HEK293 (cell line): ENCODE data around the gene TNFRSF4.

ENCODE experiments used
- CTCF ChIA-PET: fragments of 350-600 bp; formaldehyde crosslinking; extraction: SDS; loops from one replicate; lab custom pipeline; 2021; ENCODE audit warnings: antibody characterized with exemption; lab: Yijun Ruan, JAX
- POLR2A ChIA-PET: fragments of 300-600 bp; formaldehyde crosslinking; extraction: SDS; loops from one replicate; lab custom pipeline; 2020; ENCODE audit warnings: antibody characterized with exemption, inconsistent platforms; lab: Yijun Ruan, JAX
- H3K27ac ChIP-seq: fragments of 200-500 bp; sonication (Bioruptor generic); 2 replicates; pipeline ENCODE4 v1.5.1; 2014; ENCODE audit warnings: low read depth, low read length, control low read depth, inconsistent platforms; ENCODE audit errors: extremely low read depth
- H3K36me3 ChIP-seq, 2 experiments: fragments of 200-500 bp in 1 of 2; sonication (Bioruptor generic) in 1 of 2; 1 replicate in 1 of 2; 2 replicates in 1 of 2; pipeline ENCODE4 v1.5.1; 2014 to 2017; ENCODE audit warnings: inconsistent platforms in 2 of 2, low read length in 2 of 2; ENCODE audit not compliant: control insufficient read depth in 2 of 2, insufficient read depth in 1 of 2
- H3K4me1 ChIP-seq: fragments of 200-500 bp; sonication (Bioruptor generic); 2 replicates; pipeline ENCODE4 v1.5.1; 2014; ENCODE audit warnings: mild to moderate bottlenecking, low read length, inconsistent platforms; ENCODE audit not compliant: control insufficient read depth, insufficient read depth
- H3K4me3 ChIP-seq: 2 replicates; pipeline ENCODE4 v1.5.1; 2011; ENCODE audit warnings: low read depth, mild to moderate bottlenecking, control low read depth, low read length, moderate library complexity
- H3K9me3 ChIP-seq: fragments of 200-500 bp; sonication (Bioruptor generic); 2 replicates; pipeline ENCODE4 v1.5.1; 2014; ENCODE audit warnings: low read depth, low read length, inconsistent platforms; ENCODE audit not compliant: control insufficient read depth, insufficient read depth
- EGR2 ChIP-seq: fragments of 450-650 bp; formaldehyde crosslinking; IDR thresholded peaks from 2 replicates; pipeline ENCODE4 v1.5.1; 2016; ENCODE audit warnings: low read depth, missing biosample characterization, missing genetic modification characterization
- GLI2 ChIP-seq: fragments of 450-650 bp; formaldehyde crosslinking; IDR thresholded peaks from 2 replicates; pipeline ENCODE4; 2017; ENCODE audit warnings: missing biosample characterization, missing genetic modification characterization, low read depth, borderline replicate concordance
- GLIS1 ChIP-seq: fragments of 450-650 bp; formaldehyde crosslinking; IDR thresholded peaks from 2 replicates; pipeline ENCODE4 v1.5.1; 2016; ENCODE audit warnings: missing biosample characterization, missing genetic modification characterization
- HIC1 ChIP-seq: fragments of 450-650 bp; formaldehyde crosslinking; IDR thresholded peaks from 2 replicates; pipeline ENCODE4 v1.5.1; 2016; ENCODE audit warnings: missing biosample characterization, missing genetic modification characterization
- HOXA7 ChIP-seq: sonication (generic); formaldehyde crosslinking; IDR thresholded peaks from 2 replicates; pipeline ENCODE4 v1.8.1; 2022; ENCODE audit warnings: missing genetic modification reagents, borderline replicate concordance
- MZF1 ChIP-seq: fragments of 450-650 bp; formaldehyde crosslinking; IDR thresholded peaks from 2 replicates; pipeline ENCODE4 v1.5.1; 2017; ENCODE audit warnings: missing biosample characterization, missing genetic modification characterization, borderline replicate concordance
- PRDM1 ChIP-seq: fragments of 450-650 bp; formaldehyde crosslinking; IDR thresholded peaks from 2 replicates; pipeline ENCODE4; 2016; ENCODE audit warnings: missing biosample characterization, missing genetic modification characterization
- SETDB1 ChIP-seq: IDR thresholded peaks from one replicate; pipeline ENCODE4 v1.6.1; 2017; ENCODE audit warnings: mild to moderate bottlenecking, low read length, moderate library complexity, mixed read lengths; ENCODE audit not compliant: insufficient read length
- TRIM28 ChIP-seq: IDR thresholded peaks from 2 replicates; pipeline ENCODE4 v1.6.1; 2011; ENCODE audit warnings: low read length, control low read depth, borderline replicate concordance
- ZBTB48 ChIP-seq: fragments of 450-650 bp; formaldehyde crosslinking; IDR thresholded peaks from 2 replicates; pipeline ENCODE4 v1.5.1; 2016; ENCODE audit warnings: missing biosample characterization, missing genetic modification characterization
- ZBTB6 ChIP-seq: fragments of 450-650 bp; formaldehyde crosslinking; IDR thresholded peaks from 2 replicates; pipeline ENCODE4 v1.5.1; 2017; ENCODE audit warnings: missing biosample characterization, missing genetic modification characterization
- ZBTB8A ChIP-seq: fragments of 450-650 bp; formaldehyde crosslinking; IDR thresholded peaks from 2 replicates; pipeline ENCODE4 v1.5.1; 2016; ENCODE audit warnings: missing biosample characterization, missing genetic modification characterization
- ZNF132 ChIP-seq: fragments of 450-650 bp; formaldehyde crosslinking; IDR thresholded peaks from 2 replicates; pipeline ENCODE4 v1.5.1; 2017; ENCODE audit warnings: missing biosample characterization, missing genetic modification characterization, borderline replicate concordance
- ZNF157 ChIP-seq: fragments of 450-650 bp; formaldehyde crosslinking; IDR thresholded peaks from 2 replicates; pipeline ENCODE4 v1.5.1; 2016; ENCODE audit warnings: missing biosample characterization, missing genetic modification characterization
- ZNF23 ChIP-seq: fragments of 450-650 bp; formaldehyde crosslinking; IDR thresholded peaks from 2 replicates; pipeline ENCODE4 v1.5.1; 2016; ENCODE audit warnings: missing biosample characterization, missing genetic modification characterization, borderline replicate concordance
- ZNF324 ChIP-seq: fragments of 450-650 bp; formaldehyde crosslinking; IDR thresholded peaks from 2 replicates; pipeline ENCODE4 v1.5.1; 2016; ENCODE audit warnings: missing biosample characterization, missing genetic modification characterization
- ZNF354C ChIP-seq: fragments of 450-650 bp; formaldehyde crosslinking; IDR thresholded peaks from 2 replicates; pipeline ENCODE4 v1.5.1; 2016; ENCODE audit warnings: missing biosample characterization, missing genetic modification characterization, low read depth, borderline replicate concordance
- ZNF366 ChIP-seq: fragments of 450-650 bp; formaldehyde crosslinking; conservative IDR thresholded peaks from 2 replicates; pipeline ENCODE4 v1.5.1; 2016; ENCODE audit warnings: missing biosample characterization, missing genetic modification characterization
- ZNF391 ChIP-seq: fragments of 450-650 bp; formaldehyde crosslinking; IDR thresholded peaks from 2 replicates; pipeline ENCODE4 v1.5.1; 2016; ENCODE audit warnings: low read depth, missing biosample characterization, missing genetic modification characterization, borderline replicate concordance
- ZNF423 ChIP-seq: fragments of 450-650 bp; formaldehyde crosslinking; IDR thresholded peaks from 2 replicates; pipeline ENCODE4 v1.5.1; 2016; ENCODE audit warnings: missing biosample characterization, missing genetic modification characterization
- ZNF585B ChIP-seq: fragments of 450-650 bp; formaldehyde crosslinking; IDR thresholded peaks from 2 replicates; pipeline ENCODE4 v1.5.1; 2016; ENCODE audit warnings: missing biosample characterization, missing genetic modification characterization
- ZNF600 ChIP-seq: fragments of 450-650 bp; formaldehyde crosslinking; IDR thresholded peaks from 2 replicates; pipeline ENCODE4 v1.5.1; 2016; ENCODE audit warnings: missing biosample characterization, missing genetic modification characterization
- ZNF658 ChIP-seq: fragments of 450-650 bp; formaldehyde crosslinking; IDR thresholded peaks from 2 replicates; pipeline ENCODE4; 2016; ENCODE audit warnings: missing biosample characterization, missing genetic modification characterization
- ZNF776 ChIP-seq: fragments of 450-650 bp; formaldehyde crosslinking; IDR thresholded peaks from 2 replicates; pipeline ENCODE4 v1.5.0; 2017; ENCODE audit warnings: missing biosample characterization, missing genetic modification characterization, borderline replicate concordance
- ZNF777 ChIP-seq: fragments of 450-650 bp; formaldehyde crosslinking; IDR thresholded peaks from 2 replicates; pipeline ENCODE4 v1.5.1; 2017; ENCODE audit warnings: missing biosample characterization, missing genetic modification characterization, borderline replicate concordance
- ZSCAN30 ChIP-seq: fragments of 450-650 bp; IDR thresholded peaks from 2 replicates; pipeline ENCODE4 v1.5.1; 2018; ENCODE audit warnings: missing biosample characterization, mild to moderate bottlenecking, missing genetic modification characterization, moderate library complexity
- TF ChIP-seq, protein P1 (sequence below): fragments of 450-650 bp; formaldehyde crosslinking; IDR thresholded peaks from 2 replicates; pipeline ENCODE4; 2016; ENCODE audit warnings: missing biosample characterization, missing genetic modification characterization

Gene TNFRSF4

GRCh38 chr1:1218524-1219200, 4.7 kb upstream of the TNFRSF4 start:
- Histone ChIP-seq H3K4me3 (no peak overlapping the region), H3K4me1 (no peaks in the 10 kb centered on the region), H3K27ac (no peak overlapping the region), H3K9me3 (no peaks in the 10 kb centered on the region), H3K36me3 (peaks cover 4 to 83% of the 10 kb centered on the region in 2 experiments; a peak in 2 of 3 replicates)
- ChIA-PET CTCF (interaction anchor here (1.2 kb wide), 1 partner anchor 12 kb away, joined by 3 read pairs; no protein-coding TSS in a partner anchor), POLR2A (no interaction called here)
- TF ChIP-seq GLI2 (tag by site-specific recombination) (no peak), HOXA7 (CRISPR knock-in tag) (no peak), HIC1 (tag by site-specific recombination) (peak; percentile 22; the same call in 1 of the 2 replicates), MZF1 (tag by site-specific recombination) (no peak), SETDB1 (no peak), ZNF658 (no peak), ZBTB48 (tag by site-specific recombination) (no peak), ZNF132 (no peak), ZNF600 (0 out of 2 replicates have a peak, but pooled peaks have one; percentile 6), EGR2 (tag by site-specific recombination) (no peak), ZNF585B (tag by site-specific recombination) (no peak), ZNF23 (tag by site-specific recombination) (no peak), ZNF324 (tag by site-specific recombination) (no peak), PRDM1 (tag by site-specific recombination) (no peak), ZNF354C (tag by site-specific recombination) (no peak)
- TF ChIP-seq, all 188 proteins: peak for 2

DNA sequence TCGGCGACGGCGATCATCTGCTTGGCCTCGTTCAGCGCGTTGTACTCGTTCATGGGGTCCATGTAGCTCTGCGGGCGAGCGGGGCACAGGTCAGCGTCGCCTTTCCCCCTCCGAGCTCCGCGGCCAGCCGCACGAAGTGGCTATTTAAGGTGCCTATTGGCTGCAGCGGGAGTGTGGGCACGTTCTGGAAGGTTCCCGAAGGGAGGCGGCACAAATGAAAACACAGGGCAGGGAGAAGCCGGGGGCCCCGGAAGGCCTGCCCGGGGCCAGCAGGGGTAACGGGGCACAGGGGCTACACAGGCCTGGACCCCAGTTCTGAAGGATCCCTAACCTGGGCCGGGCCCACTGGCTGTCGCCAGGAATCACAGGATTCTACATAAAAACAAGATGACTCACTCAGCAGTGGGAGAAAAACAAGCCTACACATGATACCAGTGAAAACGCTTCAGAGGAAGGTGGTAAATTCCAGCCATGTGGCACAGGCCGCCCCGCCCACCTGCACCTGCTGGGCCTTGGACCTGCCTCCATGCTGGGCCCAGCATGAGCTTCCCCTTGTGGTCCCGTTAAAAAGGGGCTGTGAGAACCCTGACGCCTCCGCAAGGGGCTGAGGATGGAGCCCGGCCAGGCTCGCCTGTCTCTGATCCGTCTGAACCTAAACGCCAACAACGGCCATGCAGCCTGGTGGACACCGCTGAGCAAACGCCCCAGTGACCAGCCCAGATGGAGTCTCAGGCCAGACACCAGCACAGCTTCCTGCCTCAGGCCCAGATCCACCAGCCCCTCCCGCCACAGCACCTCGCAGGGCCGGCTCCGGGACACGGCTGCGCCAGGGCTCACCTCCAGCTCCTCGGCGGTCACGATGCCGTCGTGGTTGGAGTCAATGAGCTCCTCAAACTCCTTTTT, 3.9 kb upstream of the TNFRSF4 start:
- Histone ChIP-seq H3K36me3 (peaks cover 4 to 76% of the 10 kb centered on the region in 2 experiments; a peak in 2 of 3 replicates), H3K4me3 (no peak overlapping the region)
- POLR2A ChIA-PET = no interaction called here
- TF ChIP-seq ZNF776 (tag by site-specific recombination) = no peak
- peak; percentile 17; the same call in 1 of the 2 replicates for TF ChIP-seq GLIS1 (tag by site-specific recombination)
- no peak for TF ChIP-seq ZNF157 (tag by site-specific recombination)
- no peak for TF ChIP-seq TRIM28
- peak; percentile 84 for TF ChIP-seq ZNF423
- no peak for TF ChIP-seq ZSCAN30
- TF ChIP-seq ZNF777 = no peak
- 0 out of 2 replicates have a peak, but pooled peaks have one; percentile 31 for TF ChIP-seq ZNF366
- peak; percentile 73; the same call in 1 of the 2 replicates for TF ChIP-seq HIC1 (tag by site-specific recombination)
- no peak for TF ChIP-seq ZNF391 (tag by site-specific recombination)
- peak; percentile 36; the same call in 1 of the 2 replicates for TF ChIP-seq ZBTB6 (tag by site-specific recombination)
- TF ChIP-seq PRDM1 (tag by site-specific recombination) = peak; percentile 60
- TF ChIP-seq, protein P1, sequence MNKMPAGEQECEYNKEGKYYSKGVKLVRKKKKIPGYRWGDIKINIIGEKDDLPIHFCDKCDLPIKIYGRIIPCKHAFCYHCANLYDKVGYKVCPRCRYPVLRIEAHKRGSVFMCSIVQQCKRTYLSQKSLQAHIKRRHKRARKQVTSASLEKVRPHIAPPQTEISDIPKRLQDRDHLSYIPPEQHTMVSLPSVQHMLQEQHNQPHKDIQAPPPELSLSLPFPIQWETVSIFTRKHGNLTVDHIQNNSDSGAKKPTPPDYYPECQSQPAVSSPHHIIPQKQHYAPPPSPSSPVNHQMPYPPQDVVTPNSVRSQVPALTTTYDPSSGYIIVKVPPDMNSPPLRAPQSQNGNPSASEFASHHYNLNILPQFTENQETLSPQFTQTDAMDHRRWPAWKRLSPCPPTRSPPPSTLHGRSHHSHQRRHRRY = no peak
- TF ChIP-seq ZBTB8A = peak; percentile 92

More for the DNA sequence above, 3.9 kb upstream of the TNFRSF4 start:
- H3K4me1 ChIP-seq = no peaks in the 10 kb centered on the region
- no peak overlapping the region for H3K27ac ChIP-seq
- CTCF ChIA-PET = interaction anchor here (1.2 kb wide), 1 partner anchor 13 kb away, joined by 3 read pairs; no protein-coding TSS in a partner anchor
- no peaks in the 10 kb centered on the region for H3K9me3 ChIP-seq
